SH-SY5Y (cell line): ENCODE data around the gene GGT6.

ENCODE experiments used
- GATA2 ChIP-seq: IDR thresholded peaks from 2 replicates; pipeline ENCODE4 v1.6.1; 2011; ENCODE audit warnings: mild to moderate bottlenecking, low read depth, low read length
- GATA3 ChIP-seq: IDR thresholded peaks from 2 replicates; pipeline ENCODE4 v1.6.1; 2011; ENCODE audit warnings: low read depth, mild to moderate bottlenecking, low read length, moderate library complexity

DNA sequence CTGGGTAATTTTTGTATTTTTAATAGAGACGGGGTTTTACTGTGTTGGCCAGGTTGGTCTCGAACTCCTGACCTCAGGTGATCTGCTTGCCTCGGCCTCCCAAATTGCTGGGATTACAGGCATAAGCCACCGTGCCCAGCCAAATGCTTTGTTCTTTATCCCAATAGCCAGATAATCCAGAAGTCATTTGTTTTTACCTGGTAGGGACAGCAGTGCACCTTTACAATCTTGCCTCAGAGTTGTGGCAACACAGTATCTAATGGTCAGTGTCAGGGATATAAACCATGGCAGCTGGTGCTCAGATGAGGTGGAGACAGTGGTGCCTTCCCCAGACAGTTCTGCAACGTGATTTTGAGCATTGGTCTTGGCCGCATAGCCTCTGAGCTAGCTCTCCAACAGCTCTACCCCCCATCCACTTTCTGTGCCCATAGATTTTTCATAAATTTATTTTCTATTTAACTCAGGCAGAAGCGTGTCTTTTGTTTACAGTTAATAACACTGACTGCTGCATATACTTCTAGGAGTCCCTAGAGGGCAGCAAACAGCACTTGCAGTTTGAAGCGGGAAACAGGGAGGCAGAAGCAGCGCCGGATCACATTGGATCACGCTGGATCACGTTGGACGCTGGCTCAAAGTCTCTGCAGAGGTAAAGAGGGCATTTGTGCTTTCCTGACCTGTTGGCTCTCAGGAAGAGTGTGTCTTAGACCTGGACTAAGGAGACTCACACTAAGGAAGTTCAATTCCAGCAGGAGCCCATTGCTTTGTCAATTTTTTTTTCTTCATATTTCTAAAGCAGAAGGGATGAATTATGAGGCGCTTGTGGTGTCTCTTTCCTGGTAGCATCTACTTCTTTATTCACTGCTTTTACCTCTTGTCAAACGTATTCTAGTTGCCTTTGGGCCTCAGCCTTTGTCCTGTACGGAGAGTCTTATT, 5.1 kb upstream of the GGT6 start:
- TF ChIP-seq GATA2 (no peak), GATA3 (no peak)
